ENCODE measurements around the gene TAOK3.

DNA sequence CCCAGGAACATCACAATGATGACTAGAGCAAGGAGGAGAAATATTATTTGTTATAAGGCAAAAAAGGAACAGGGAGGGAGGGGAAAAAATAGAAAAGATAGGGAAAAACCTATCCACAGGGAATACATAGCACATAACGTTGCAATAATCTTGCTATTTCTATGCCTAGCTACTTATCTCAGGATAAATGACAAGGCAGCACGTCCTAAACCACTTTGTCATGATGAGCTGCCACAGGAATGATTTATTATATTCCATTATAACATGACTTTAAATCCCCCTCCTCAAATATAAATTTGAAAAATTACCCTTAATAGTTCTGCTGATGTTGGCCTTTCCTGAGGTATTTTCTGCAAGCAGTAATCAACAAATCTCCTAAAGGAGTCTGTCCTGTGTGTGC, 160.1 kb downstream of the TAOK3 start:
- TF ChIP-seq POLR2A (IDR thresholded peaks at IDR 0.05; ENCODE audit: control extremely low read depth in 1 of 2, low read depth in 2 of 2, low read length in 2 of 2): no peak
- no peak for TF ChIP-seq CREB1 (IDR thresholded peaks at IDR 0.05)
- TF ChIP-seq YY1 (IDR thresholded peaks at IDR 0.05; ENCODE audit: low read depth, low read length): no peak
- no peak for TF ChIP-seq JUND (IDR thresholded peaks at IDR 0.05; ENCODE audit: low read length)
- no peak for TF ChIP-seq HDAC2 (IDR thresholded peaks at IDR 0.05; ENCODE audit: borderline replicate concordance in 1 of 2, low read depth in 2 of 2, low read length in 2 of 2)
- no peak for TF ChIP-seq TAF1 (IDR thresholded peaks at IDR 0.05; ENCODE audit: low read depth, low read length)
- no peak for TF ChIP-seq RAD21 (IDR thresholded peaks at IDR 0.05 in 1 of 2, conservative IDR thresholded peaks at IDR 0.05 in 1 of 2; ENCODE audit: low read depth in 2 of 2, low read length in 2 of 2)
